GM13977 (cell line): Measurements from ENCODE around the gene BLOC1S1.

Source experiments
- DNase-seq: peaks from one replicate; pipeline ENCODE4 v3.0.0; 2012; ENCODE audit warnings: low spot score
- CTCF ChIP-seq: IDR thresholded peaks from 2 replicates; pipeline ENCODE4 v1.5.1; 2012; ENCODE audit warnings: mild to moderate bottlenecking, control low read depth; ENCODE audit not compliant: insufficient read depth; ENCODE audit errors: extremely low read depth, missing control alignments
- in situ Hi-C: fragments of 300-500 bp; cut with MboI; formaldehyde crosslinking; loops from one replicate; pipeline ENCODE4 v1.12.0; 2022; ENCODE audit warnings: low sequenced_read_pairs, low pct_unique_long_range_greater_than_20kb, mixed read lengths, inconsistent platforms; ENCODE audit not compliant: unreplicated experiment

Gene BLOC1S1

DNA sequence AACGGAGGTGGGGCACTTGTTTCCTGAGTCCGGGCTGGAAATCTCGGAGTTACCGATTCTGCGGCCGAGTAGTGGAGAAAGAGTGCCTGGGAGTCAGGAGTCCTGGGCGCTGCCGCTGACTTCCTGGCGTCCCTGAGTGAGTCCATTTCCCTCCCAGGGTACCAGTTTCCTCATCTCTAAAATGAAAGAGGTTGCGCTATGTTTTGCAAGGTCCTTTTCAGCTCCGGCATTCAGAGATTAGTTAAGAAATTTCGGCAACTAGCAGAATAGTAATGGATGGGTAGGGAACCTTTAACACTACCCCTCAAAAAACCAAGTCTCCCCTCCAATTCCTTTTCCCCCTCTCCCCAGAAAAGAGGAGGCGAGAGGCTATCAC, 724 bp downstream of the BLOC1S1 start:
- no peak for DNase-seq
- TF ChIP-seq CTCF = no peak
- in situ Hi-C loops = no loop called here

GRCh38 chr12:55717011-55718007, 1.5 kb downstream of the BLOC1S1 start:
- TF ChIP-seq CTCF = no peak
- no peak for DNase-seq
- in situ Hi-C loops = no loop called here

DNA sequence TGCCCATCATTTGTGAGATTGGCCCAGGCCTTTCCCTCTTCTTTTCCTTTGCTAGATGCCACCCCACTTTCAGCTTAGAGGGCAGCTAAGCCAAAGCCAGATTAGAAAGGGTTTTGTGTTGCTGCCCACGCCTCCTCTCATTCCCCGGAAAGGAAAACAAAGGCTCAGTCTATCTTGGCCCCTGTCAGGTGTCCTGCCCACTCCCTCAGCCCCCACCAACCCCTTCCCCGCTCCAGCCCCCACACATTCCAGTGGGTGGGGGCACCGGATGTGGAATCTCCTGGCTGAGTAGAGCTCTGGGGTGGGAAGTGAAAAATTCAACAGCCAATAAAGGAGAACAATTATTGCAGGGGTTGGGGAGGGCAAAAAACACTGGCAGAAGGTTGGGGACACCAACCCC, 2.2 kb downstream of the BLOC1S1 start:
- no peak for TF ChIP-seq CTCF
- in situ Hi-C loops = no loop called here
- DNase-seq = no peak

- no peak for TF ChIP-seq CTCF
- in situ Hi-C loops = no loop called here
- no peak for DNase-seq
Observed at GRCh38 chr12:55718624-55719275, 2.9 kb downstream of the BLOC1S1 start.

DNA sequence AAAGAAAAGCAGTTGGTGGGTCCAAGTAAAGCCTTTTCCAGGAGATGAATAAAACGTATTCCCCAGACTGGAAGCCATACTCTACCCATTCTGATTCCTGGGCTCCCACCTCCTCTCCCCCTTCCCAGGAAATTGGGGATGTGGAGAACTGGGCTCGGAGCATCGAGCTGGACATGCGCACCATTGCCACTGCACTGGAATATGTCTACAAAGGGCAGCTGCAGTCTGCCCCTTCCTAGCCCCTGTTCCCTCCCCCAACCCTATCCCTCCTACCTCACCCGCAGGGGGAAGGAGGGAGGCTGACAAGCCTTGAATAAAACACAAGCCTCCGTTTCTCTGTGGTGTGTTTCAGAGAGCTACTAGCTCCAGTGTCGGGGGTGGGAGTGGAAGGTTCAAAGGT, 3.5 kb downstream of the BLOC1S1 start:
- TF ChIP-seq CTCF = no peak
- no peak for DNase-seq
- in situ Hi-C loops = no loop called here

- TF ChIP-seq CTCF = no peak
- in situ Hi-C loops = no loop called here
- DNase-seq = no peak
Observed at GRCh38 chr12:55720071-55720564, 4.3 kb downstream of the BLOC1S1 start, which contains the start of gene RDH5. RDH5 (plus strand) TSS chr12:55720393; CDS start chr12:55721185, 792 bp downstream.
